Suprapubic skin (tissue), 3 donors: ENCODE data around the gene PLEKHD1.

Source experiments
- POLR2AphosphoS5 ChIP-seq, 3 donors: sonication (generic); formaldehyde crosslinking; IDR thresholded peaks; one replicate each; pipeline ENCODE4 v1.6.1; 2017; ENCODE audit warnings: antibody characterized with exemption in 3 of 3
- TF ChIP-seq, protein P1 (sequence below), 2 donors: fragments of 200-600 bp in 1 of 2; fragments of 450-650 bp in 1 of 2; sonication (generic) in 1 of 2; IDR thresholded peaks; one replicate each; pipeline ENCODE4 v1.5.1; 2016 to 2019; ENCODE audit warnings: antibody characterized with exemption in 2 of 2, mild to moderate bottlenecking in 1 of 2, moderate library complexity in 1 of 2

DNA sequence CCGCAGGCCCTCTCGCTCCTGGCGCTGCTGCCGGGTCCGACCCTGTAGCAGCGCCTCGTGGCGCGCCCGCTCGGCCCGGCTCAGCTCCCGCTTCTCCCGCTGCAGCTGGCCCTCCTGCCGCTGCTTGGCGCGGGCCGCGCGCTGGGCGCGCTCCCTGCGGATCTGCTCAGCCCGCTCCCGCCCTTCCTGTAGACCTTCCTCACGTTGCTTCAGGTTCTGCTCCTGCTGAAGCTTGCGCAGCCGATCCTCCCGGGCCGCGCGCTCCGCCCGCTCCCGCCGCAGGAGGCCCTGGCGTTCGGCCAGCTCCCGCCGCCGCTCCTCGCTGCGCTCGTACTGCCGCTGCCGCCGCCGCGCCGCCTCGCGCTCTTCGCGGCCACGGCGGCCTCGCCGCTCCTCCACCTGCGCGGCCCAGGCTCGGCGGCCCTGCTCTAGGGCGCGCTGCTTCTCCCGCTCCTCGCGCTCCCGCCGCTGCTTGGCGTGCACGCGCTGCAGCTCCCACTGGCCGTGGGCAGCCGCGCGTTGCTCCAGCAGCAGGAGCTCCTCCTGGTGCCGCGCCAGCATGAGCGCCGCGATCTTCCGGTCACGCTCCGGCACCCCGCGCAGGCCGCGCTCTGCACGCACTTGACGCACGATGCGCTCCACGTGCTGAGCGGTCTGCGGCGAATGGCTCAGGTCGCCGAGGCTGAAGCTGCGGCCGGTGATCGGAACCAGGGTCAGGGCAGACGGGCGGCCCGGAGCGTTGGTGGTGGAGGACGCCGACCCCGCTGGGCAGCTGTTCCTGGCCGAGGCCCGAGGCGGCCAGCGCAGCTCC lies 87.7 kb downstream of the PLEKHD1 start:
- TF ChIP-seq, protein P1, sequence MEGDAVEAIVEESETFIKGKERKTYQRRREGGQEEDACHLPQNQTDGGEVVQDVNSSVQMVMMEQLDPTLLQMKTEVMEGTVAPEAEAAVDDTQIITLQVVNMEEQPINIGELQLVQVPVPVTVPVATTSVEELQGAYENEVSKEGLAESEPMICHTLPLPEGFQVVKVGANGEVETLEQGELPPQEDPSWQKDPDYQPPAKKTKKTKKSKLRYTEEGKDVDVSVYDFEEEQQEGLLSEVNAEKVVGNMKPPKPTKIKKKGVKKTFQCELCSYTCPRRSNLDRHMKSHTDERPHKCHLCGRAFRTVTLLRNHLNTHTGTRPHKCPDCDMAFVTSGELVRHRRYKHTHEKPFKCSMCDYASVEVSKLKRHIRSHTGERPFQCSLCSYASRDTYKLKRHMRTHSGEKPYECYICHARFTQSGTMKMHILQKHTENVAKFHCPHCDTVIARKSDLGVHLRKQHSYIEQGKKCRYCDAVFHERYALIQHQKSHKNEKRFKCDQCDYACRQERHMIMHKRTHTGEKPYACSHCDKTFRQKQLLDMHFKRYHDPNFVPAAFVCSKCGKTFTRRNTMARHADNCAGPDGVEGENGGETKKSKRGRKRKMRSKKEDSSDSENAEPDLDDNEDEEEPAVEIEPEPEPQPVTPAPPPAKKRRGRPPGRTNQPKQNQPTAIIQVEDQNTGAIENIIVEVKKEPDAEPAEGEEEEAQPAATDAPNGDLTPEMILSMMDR (IDR thresholded peaks at IDR 0.05) = no peak
- TF ChIP-seq POLR2AphosphoS5 (IDR thresholded peaks at IDR 0.05) = no peak
